ENCODE data around the gene ZDHHC7. TPM values are rescaled to one million over a fixed set of nuclear protein-coding genes. Genes with fewer than 3 reads are reported as not detected.

Gene ZDHHC7
- total RNA-seq, 3 donors from 2014 or later (not counting 1 experiment from before 2014, with no cell fraction given) = 37.9 to 64.9 (median 45.2) TPM

DNA sequence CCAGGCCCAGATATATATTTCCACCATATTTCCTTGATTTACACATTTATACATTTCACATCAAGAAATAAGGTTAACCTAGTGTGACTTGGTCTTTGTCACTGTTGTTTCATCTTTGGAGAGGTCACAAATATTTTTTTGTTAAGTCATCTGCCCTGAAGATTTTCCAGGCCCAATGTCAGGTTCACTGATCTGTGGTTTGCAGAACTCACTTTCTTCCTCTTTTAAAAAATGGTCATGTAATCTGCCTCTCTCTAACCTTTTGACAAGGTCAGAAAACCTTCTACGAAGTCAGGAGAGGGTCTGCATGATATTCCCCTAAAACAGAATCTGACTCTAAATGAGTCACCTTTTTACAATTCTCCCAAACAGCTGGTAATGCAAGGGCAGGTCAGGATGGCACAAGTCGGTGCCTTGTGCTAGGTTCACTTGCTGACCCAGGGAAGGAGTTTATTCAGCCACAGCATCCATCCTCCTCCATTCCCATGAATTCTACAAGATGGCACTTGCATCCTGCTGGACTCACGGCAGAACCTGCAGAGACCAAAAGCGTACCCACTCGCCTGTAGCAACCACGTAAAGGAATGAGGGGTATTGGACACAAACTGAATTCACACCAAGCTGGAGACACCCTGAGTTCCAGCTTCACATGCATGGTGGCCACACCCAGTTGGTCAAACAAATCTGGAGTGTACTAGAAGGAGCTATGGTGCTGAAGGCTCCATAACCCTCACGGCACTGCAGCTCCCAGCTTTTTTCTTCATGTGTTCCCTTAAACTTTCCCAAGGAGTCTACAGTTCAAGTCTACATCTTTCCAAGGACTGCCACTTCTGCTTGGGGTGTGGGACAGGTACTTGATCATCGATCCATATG lies 14.7 kb upstream of the ZDHHC7 start:
- H3K27ac Mint-ChIP-seq = peak overlapping the region; percentile 79 to 97
- TF ChIP-seq, protein P1, sequence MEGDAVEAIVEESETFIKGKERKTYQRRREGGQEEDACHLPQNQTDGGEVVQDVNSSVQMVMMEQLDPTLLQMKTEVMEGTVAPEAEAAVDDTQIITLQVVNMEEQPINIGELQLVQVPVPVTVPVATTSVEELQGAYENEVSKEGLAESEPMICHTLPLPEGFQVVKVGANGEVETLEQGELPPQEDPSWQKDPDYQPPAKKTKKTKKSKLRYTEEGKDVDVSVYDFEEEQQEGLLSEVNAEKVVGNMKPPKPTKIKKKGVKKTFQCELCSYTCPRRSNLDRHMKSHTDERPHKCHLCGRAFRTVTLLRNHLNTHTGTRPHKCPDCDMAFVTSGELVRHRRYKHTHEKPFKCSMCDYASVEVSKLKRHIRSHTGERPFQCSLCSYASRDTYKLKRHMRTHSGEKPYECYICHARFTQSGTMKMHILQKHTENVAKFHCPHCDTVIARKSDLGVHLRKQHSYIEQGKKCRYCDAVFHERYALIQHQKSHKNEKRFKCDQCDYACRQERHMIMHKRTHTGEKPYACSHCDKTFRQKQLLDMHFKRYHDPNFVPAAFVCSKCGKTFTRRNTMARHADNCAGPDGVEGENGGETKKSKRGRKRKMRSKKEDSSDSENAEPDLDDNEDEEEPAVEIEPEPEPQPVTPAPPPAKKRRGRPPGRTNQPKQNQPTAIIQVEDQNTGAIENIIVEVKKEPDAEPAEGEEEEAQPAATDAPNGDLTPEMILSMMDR (IDR thresholded peaks at IDR 0.05) = no peak
- DNase-seq (no peak), ATAC-seq (no peak)
- no peaks in the 10 kb centered on the region for H3K9me3 Mint-ChIP-seq
- peak overlapping the region; percentile 83 for H3K4me3 Mint-ChIP-seq
- Histone ChIP-seq H3K36me3 (ENCODE audit: control insufficient read depth, insufficient read depth, low read length) (no peaks in the 10 kb centered on the region), H3K4me1 (ENCODE audit: control insufficient read depth, insufficient read depth, low read length) (peaks cover 29% of the 10 kb centered on the region), H3K27ac (ENCODE audit: low read length) (no peak overlapping the region), H3K9me3 (ENCODE audit: control insufficient read depth, insufficient read depth, low read length) (no peaks in the 10 kb centered on the region), H3K27me3 (ENCODE audit: control insufficient read depth, insufficient read depth, low read length) (no peaks in the 10 kb centered on the region), H3K4me3 (ENCODE audit: low read length) (no peak overlapping the region)
- H3K36me3 Mint-ChIP-seq = no peaks in the 10 kb centered on the region
- 79% methylated on average over 8 of the region's 8 CpGs for WGBS (ENCODE audit: insufficient coverage)
- H3K4me1 Mint-ChIP-seq = peaks cover 20 to 33% of the 10 kb centered on the region in 2 donors
- intact Hi-C loops (cut with micrococcal nuclease) = loop anchor here (5.0 kb wide), 1 partner anchor 61 kb away; no protein-coding TSS in a partner anchor
- H3K27me3 Mint-ChIP-seq (ENCODE audit: low read depth in 2 of 2) = no peaks in the 10 kb centered on the region

DNA sequence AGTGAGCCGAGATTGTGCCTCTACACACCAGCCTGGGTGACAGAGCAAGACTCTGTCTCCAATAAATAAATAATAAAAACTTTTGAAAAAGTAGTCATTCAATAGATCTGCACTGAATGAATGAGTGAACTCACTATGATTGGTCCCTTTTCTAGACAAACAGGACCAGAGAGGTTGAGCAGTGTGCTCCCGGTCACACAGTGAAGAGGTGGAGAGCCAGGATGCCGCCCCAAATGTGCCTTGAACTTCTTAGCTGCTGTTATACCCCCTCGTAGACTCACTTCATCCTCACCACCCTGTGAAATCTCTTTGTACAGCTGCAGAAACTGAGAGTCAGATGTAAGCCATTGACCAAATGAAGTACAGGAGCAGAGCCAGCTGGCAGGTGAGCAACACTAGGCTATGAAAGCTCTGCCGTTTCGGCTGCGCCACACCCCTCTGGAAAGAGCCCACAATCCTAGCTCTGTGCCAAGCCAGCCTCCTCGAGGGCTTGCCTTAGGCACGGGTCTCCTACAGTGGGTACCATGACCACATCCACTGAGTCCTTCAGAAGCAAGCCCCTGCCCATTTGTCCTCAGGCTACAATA lies 8.4 kb upstream of the ZDHHC7 start:
- peaks cover 6 to 11% of the 10 kb centered on the region in 2 donors for H3K4me1 Mint-ChIP-seq
- WGBS (ENCODE audit: insufficient coverage) = 89% methylated on average over 9 of the region's 9 CpGs
- H3K4me1 ChIP-seq (ENCODE audit: control insufficient read depth, insufficient read depth, low read length) = peaks cover 7% of the 10 kb centered on the region
- TF ChIP-seq, protein P1 (IDR thresholded peaks at IDR 0.05) = no peak
- H3K36me3 Mint-ChIP-seq = no peaks in the 10 kb centered on the region
- no peak overlapping the region for H3K27ac ChIP-seq (ENCODE audit: low read length)
- DNase-seq (no peak), ATAC-seq (no peak)
- no peak overlapping the region for H3K4me3 ChIP-seq (ENCODE audit: low read length)
- H3K27me3 ChIP-seq (ENCODE audit: control insufficient read depth, insufficient read depth, low read length) = no peaks in the 10 kb centered on the region
- H3K36me3 ChIP-seq (ENCODE audit: control insufficient read depth, insufficient read depth, low read length) = no peaks in the 10 kb centered on the region
- no peaks in the 10 kb centered on the region for H3K9me3 Mint-ChIP-seq
- no peak overlapping the region for H3K27ac Mint-ChIP-seq
- no peak overlapping the region for H3K4me3 Mint-ChIP-seq
- peaks cover 0 to 2% of the 10 kb centered on the region in 2 donors for H3K27me3 Mint-ChIP-seq (ENCODE audit: low read depth in 2 of 2)
- intact Hi-C loops (cut with micrococcal nuclease) = no loop called here
- H3K9me3 ChIP-seq (ENCODE audit: control insufficient read depth, insufficient read depth, low read length) = no peaks in the 10 kb centered on the region

DNA sequence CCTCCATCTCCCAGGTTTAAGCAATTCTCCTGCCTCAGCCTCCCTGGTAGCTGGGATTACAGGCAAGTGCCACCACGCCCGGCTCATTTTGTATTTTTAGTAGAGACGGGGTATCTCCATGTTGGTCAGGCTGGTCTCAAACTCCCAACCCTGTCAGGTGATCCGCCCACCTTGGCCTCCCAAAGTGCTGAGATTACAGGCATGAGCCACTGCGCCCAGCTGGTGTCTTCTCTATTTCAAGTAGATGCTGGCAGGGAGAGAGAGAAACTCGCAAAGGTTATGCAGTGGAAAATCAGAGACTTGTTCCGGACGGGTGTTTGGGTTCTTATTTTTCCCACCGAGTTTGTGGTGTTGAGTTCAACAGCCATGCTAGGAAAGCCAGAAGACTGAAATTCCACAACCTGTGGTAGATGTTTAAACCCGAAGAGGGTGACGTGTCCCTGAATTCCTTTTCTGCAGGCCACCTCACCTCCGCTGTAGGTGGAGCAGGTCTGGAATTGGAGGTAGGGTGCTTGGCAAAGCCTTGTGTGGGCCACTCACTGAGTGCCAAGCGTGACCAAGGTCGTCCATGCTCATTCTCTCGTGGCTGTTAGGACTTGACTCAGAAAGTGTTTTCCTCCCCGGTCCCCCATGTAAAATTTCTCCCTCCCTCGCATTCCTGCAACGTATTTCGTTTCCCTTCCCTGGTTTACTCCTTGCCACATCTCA lies 7.3 kb upstream of the ZDHHC7 start:
- WGBS (ENCODE audit: insufficient coverage) = 94% methylated on average over 19 of the region's 19 CpGs

More for the DNA sequence above, 7.3 kb upstream of the ZDHHC7 start:
- intact Hi-C loops (cut with micrococcal nuclease) = no loop called here
- Histone ChIP-seq H3K27ac (ENCODE audit: low read length) (no peak overlapping the region), H3K36me3 (ENCODE audit: control insufficient read depth, insufficient read depth, low read length) (no peaks in the 10 kb centered on the region), H3K4me1 (ENCODE audit: control insufficient read depth, insufficient read depth, low read length) (peaks cover 7% of the 10 kb centered on the region), H3K4me3 (ENCODE audit: low read length) (no peak overlapping the region), H3K9me3 (ENCODE audit: control insufficient read depth, insufficient read depth, low read length) (no peaks in the 10 kb centered on the region), H3K27me3 (ENCODE audit: control insufficient read depth, insufficient read depth, low read length) (no peaks in the 10 kb centered on the region)
- H3K36me3 Mint-ChIP-seq = no peaks in the 10 kb centered on the region
- no peaks in the 10 kb centered on the region for H3K9me3 Mint-ChIP-seq
- no peak overlapping the region for H3K27ac Mint-ChIP-seq
- TF ChIP-seq, protein P1 (IDR thresholded peaks at IDR 0.05) = no peak
- peaks cover 0 to 2% of the 10 kb centered on the region in 2 donors for H3K27me3 Mint-ChIP-seq (ENCODE audit: low read depth in 2 of 2)
- DNase-seq (no peak), ATAC-seq (no peak)
- peaks cover 6 to 11% of the 10 kb centered on the region in 2 donors for H3K4me1 Mint-ChIP-seq
- H3K4me3 Mint-ChIP-seq = no peak overlapping the region
